Right atrium auricular region (tissue), 2 donors: ENCODE data around the gene A3GALT2. TPM values are rescaled to one million over a fixed set of nuclear protein-coding genes. Genes with fewer than 3 reads are reported as not detected.

Source experiments
- DNase-seq: peaks from one replicate; pipeline ENCODE4 v3.0.0-alpha.2; 2019; ENCODE audit warnings: low spot score
- H3K27ac ChIP-seq, 2 donors: fragments of 200-600 bp; sonication (generic); 1 replicate in 1 of 2; 2 replicates in 1 of 2; pipeline ENCODE4 v1.5.1; 2016 to 2019
- H3K27me3 ChIP-seq, 2 donors: fragments of 200-600 bp; sonication (generic); one replicate each; pipeline versions ENCODE4 v1.5.1 to v1.6.0; 2017 to 2019
- H3K36me3 ChIP-seq: fragments of 200-600 bp; sonication (generic); one replicate; pipeline ENCODE4 v1.5.1; 2016
- H3K4me1 ChIP-seq, 2 donors: fragments of 200-600 bp; sonication (generic); one replicate each; pipeline versions ENCODE4 v1.5.1 to v1.6.0; 2017 to 2019
- H3K4me3 ChIP-seq, 2 donors: fragments of 200-600 bp; sonication (generic); 1 replicate in 1 of 2; 2 replicates in 1 of 2; pipeline ENCODE4 v1.5.1; 2017 to 2019; ENCODE audit warnings: mild to moderate bottlenecking in 1 of 2, moderate library complexity in 1 of 2
- H3K9me3 ChIP-seq, 2 donors: fragments of 200-600 bp; sonication (generic); one replicate each; pipeline ENCODE4 v1.5.1; 2019
- total RNA-seq, 2 donors: library from RNA; depleted of rRNA; stranded (reverse); fragments of >200 nt; gene quantifications; one replicate each; pipeline ENCODE4 v1.1.0, GENCODE V29; 2016
- TF ChIP-seq, protein P1 (sequence below), 2 donors: fragments of 200-600 bp; sonication (generic); IDR thresholded peaks; one replicate each; pipeline ENCODE4 v1.5.1; 2019; ENCODE audit warnings: antibody characterized with exemption in 2 of 2

Gene A3GALT2
- total RNA-seq, 2 donors from 2014 or later: not detected

DNA sequence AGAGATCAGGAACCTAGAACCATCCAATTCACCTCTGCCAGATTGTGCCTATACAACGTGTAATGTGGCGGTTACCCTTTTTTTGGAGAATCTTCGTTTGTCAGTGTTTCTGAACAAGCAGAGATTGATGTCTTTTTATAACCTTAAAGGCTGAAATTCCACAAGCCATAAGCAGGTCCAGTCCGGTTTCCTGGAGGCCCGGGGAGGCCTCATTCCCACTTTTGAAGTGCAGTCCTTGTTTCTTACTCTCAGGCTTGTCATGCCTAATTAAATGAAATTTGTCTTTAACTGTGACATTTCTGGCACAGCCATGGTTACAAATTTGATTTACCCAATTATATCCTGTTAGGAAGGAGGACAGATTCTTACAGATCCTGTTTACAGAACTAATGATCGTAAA is 36.8 kb downstream of the A3GALT2 start:
- H3K9me3 ChIP-seq: no peaks in the 10 kb centered on the region
- H3K27me3 ChIP-seq: no peaks in the 10 kb centered on the region
- H3K4me3 ChIP-seq: no peak overlapping the region
- no peak overlapping the region for H3K27ac ChIP-seq
- TF ChIP-seq, protein P1, sequence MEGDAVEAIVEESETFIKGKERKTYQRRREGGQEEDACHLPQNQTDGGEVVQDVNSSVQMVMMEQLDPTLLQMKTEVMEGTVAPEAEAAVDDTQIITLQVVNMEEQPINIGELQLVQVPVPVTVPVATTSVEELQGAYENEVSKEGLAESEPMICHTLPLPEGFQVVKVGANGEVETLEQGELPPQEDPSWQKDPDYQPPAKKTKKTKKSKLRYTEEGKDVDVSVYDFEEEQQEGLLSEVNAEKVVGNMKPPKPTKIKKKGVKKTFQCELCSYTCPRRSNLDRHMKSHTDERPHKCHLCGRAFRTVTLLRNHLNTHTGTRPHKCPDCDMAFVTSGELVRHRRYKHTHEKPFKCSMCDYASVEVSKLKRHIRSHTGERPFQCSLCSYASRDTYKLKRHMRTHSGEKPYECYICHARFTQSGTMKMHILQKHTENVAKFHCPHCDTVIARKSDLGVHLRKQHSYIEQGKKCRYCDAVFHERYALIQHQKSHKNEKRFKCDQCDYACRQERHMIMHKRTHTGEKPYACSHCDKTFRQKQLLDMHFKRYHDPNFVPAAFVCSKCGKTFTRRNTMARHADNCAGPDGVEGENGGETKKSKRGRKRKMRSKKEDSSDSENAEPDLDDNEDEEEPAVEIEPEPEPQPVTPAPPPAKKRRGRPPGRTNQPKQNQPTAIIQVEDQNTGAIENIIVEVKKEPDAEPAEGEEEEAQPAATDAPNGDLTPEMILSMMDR (IDR thresholded peaks at IDR 0.05): no peak
- peaks cover 0 to 12% of the 10 kb centered on the region in 2 donors for H3K4me1 ChIP-seq
- H3K36me3 ChIP-seq: peaks cover 60% of the 10 kb centered on the region
- no peak for DNase-seq

DNA sequence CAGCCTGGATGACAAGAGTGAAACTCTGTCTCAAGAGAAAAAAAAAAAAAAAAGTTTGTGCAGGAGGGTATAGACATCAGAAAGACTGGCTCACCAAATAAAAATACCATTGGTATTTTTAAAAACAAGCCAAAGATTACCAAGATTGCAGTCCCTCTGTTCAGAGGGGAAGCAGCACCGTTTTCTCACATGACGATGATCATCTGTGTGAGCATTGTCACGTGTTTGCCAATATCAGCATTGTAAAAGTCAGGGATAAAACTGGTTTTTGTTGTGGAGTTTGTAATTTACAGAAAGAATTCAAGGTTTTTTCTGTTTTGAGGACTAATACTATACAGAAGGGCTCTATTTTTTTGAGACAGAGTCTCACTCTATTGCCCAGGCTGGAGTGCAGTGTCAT is 38.1 kb downstream of the A3GALT2 start:
- no peaks in the 10 kb centered on the region for H3K9me3 ChIP-seq
- TF ChIP-seq, protein P1 (IDR thresholded peaks at IDR 0.05): no peak
- no peak for DNase-seq

DNA sequence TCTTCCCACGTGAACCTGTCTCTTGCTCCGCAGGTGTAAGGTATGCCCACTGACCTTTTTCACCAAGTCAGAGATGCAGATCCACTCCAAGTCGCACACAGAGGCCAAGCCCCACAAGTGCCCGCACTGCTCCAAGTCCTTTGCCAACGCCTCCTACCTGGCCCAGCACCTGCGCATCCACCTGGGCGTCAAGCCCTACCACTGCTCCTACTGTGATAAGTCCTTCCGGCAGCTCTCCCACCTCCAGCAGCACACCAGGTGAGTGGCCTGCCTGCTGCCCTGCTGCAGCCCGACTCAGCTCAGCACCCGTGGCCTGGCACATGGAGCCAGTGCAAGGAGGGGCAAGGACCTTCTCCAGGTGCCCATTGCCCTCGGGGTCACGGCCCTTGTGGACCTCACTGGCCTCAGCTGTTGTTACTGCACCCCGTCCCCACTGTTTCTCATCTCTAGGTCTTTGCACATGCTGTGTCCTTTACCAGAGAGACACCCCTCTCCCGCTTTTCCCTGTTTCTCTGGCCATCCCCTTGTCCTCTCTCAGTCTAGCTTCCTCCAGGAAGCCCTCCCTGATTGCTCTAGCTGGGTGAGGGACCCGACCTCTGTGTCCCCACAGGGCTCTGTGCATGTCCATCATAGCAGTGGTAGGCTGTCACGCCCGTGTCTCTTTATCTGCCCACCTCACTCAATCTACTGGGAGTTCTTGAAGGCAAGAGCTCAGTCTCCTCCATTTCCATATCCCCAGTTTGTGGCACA is 39.2 kb downstream of the A3GALT2 start:
- H3K27ac ChIP-seq: no peak overlapping the region
- H3K4me1 ChIP-seq: peaks cover 0 to 4% of the 10 kb centered on the region in 2 donors
- H3K4me3 ChIP-seq: no peak overlapping the region
- DNase-seq: no peak
- no peaks in the 10 kb centered on the region for H3K27me3 ChIP-seq
- TF ChIP-seq, protein P1 (IDR thresholded peaks at IDR 0.05): no peak
- no peaks in the 10 kb centered on the region for H3K9me3 ChIP-seq
- H3K36me3 ChIP-seq: peaks cover 79% of the 10 kb centered on the region

More for the DNA sequence above, 38.1 kb downstream of the A3GALT2 start:
- peaks cover 0 to 9% of the 10 kb centered on the region in 2 donors for H3K4me1 ChIP-seq
- no peak overlapping the region for H3K4me3 ChIP-seq
- peaks cover 68% of the 10 kb centered on the region for H3K36me3 ChIP-seq
- H3K27ac ChIP-seq: no peak overlapping the region
- no peaks in the 10 kb centered on the region for H3K27me3 ChIP-seq

DNA sequence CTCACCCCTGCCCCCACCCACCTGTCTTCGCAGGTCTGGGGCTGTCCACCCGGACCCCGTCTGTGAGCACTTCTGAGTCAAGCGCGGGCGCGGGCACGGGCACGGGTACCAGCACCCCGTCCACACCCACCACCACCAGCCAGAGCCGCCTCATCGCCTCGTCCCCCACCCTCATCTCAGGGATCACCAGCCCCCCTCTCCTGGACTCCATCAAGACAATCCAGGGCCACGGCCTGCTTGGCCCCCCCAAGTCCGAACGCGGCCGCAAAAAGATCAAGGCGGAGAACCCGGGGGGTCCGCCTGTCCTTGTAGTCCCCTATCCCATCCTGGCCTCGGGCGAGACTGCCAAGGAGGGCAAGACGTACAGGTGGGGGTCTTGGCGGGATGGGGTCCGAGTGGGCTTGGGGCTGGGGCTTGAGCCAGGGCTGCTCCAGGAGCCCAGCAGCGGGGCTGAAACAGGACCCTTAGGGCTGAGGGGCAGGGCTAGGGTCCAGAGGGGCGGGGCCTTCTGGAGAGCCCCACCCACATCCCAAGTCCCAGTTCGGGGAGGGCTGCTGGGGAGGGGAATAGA is 40.7 kb downstream of the A3GALT2 start:
- Histone ChIP-seq H3K36me3 (peaks cover 71% of the 10 kb centered on the region), H3K9me3 (no peaks in the 10 kb centered on the region), H3K4me1 (no peaks in the 10 kb centered on the region), H3K27me3 (no peaks in the 10 kb centered on the region), H3K4me3 (no peak overlapping the region), H3K27ac (no peak overlapping the region)
- TF ChIP-seq, protein P1 (IDR thresholded peaks at IDR 0.05): no peak
- DNase-seq: no peak

DNA sequence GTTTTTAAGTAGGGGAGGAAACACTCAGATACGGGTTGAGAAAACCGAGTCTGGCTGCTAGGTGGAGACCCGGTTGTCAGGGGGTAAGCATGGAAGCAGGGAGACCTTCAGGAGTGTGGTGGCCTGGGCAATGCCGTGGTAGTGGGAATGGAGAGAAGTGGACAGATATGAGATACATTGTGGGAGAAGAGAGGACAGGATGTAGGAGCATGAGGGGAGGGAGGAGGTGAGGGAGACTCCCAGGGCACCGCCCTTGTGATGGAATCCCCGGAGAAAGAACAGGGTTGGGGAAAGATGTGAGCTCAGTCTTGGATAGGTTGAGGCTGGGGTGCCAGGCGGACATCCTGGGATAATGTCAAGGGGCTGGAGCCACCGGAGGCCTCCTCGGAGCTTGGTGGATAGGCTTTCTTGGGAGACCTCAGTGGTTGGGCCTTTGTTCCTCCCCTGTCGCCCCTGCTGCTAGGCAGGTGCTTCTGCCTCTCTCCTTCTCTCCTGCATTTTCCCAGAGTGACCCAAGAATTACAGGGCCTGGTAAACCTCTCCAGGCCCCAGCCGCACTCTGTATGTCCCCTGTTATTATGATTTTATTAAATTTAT is 43.3 kb downstream of the A3GALT2 start:
- no peak for DNase-seq
- Histone ChIP-seq H3K4me1 (peaks cover 0 to 10% of the 10 kb centered on the region in 2 donors), H3K36me3 (peaks cover 53% of the 10 kb centered on the region), H3K27ac (no peak overlapping the region), H3K9me3 (no peaks in the 10 kb centered on the region), H3K27me3 (no peaks in the 10 kb centered on the region), H3K4me3 (no peak overlapping the region)
- TF ChIP-seq, protein P1 (IDR thresholded peaks at IDR 0.05): no peak
